Non-pigmented ciliary epithelial cell (primary cell): ENCODE results near the gene DRD3.
A peak's percentile ranks its signal among the peaks of the same experiment; 100 is the strongest.

ENCODE experiments used
- DNase-seq: peaks from one replicate; pipeline ENCODE4 v3.0.0-alpha.2; 2010; ENCODE audit warnings: low read depth

DRD3 gene

GRCh38 chr3:114179575-114179974 lies 723 bp upstream of the DRD3 start:
- no peak for DNase-seq

- DNase-seq: no peak
These were observed 2.0 kb downstream of the DRD3 start for GRCh38 chr3:114176890-114177289.

GRCh38 chr3:114176487-114176886 lies 2.4 kb downstream of the DRD3 start:
- no peak for DNase-seq

- no peak for DNase-seq
These were observed 3.5 kb downstream of the DRD3 start for GRCh38 chr3:114175204-114175987.

GRCh38 chr3:114171677-114172076 lies 7.2 kb downstream of the DRD3 start:
- no peak for DNase-seq

- DNase-seq: no peak
These were observed 10.7 kb downstream of the DRD3 start for GRCh38 chr3:114168150-114168549.

GRCh38 chr3:114157321-114157720 lies 21.5 kb downstream of the DRD3 start:
- DNase-seq: no peak

GRCh38 chr3:114155370-114155821 lies 23.5 kb downstream of the DRD3 start:
- no peak for DNase-seq

- no peak for DNase-seq
These were observed 24.5 kb downstream of the DRD3 start for GRCh38 chr3:114154321-114154821.

- peak; percentile 40 for DNase-seq
These were observed 26.2 kb downstream of the DRD3 start for GRCh38 chr3:114152519-114153151.

GRCh38 chr3:114151091-114151490 lies 27.8 kb downstream of the DRD3 start:
- no peak for DNase-seq

- DNase-seq: no peak
These were observed 31.6 kb downstream of the DRD3 start for GRCh38 chr3:114147251-114147650.

GRCh38 chr3:114144909-114145688 lies 33.8 kb downstream of the DRD3 start:
- peak; percentile 85 for DNase-seq

- DNase-seq: no peak
These were observed 35.0 kb downstream of the DRD3 start for GRCh38 chr3:114143817-114144216.

- DNase-seq: no peak
These were observed 39.0 kb downstream of the DRD3 start for GRCh38 chr3:114139836-114140235.

GRCh38 chr3:114133947-114134346 lies 44.9 kb downstream of the DRD3 start:
- no peak for DNase-seq

- no peak for DNase-seq
These were observed 46.4 kb downstream of the DRD3 start for GRCh38 chr3:114132500-114132899.

- DNase-seq: no peak
These were observed 50.0 kb downstream of the DRD3 start for GRCh38 chr3:114128826-114129225.

- DNase-seq: no peak
These were observed 50.6 kb downstream of the DRD3 start for GRCh38 chr3:114128231-114128630.

GRCh38 chr3:114127517-114127916 lies 51.3 kb downstream of the DRD3 start:
- DNase-seq: no peak

GRCh38 chr3:114126461-114126860 lies 52.4 kb downstream of the DRD3 start:
- no peak for DNase-seq

GRCh38 chr3:114122027-114122709 lies 56.7 kb downstream of the DRD3 start:
- DNase-seq: no peak
